GM13977 (cell line): ENCODE data around the gene LETMD1.

Experiments used
- DNase-seq: peaks from one replicate; pipeline ENCODE4 v3.0.0; 2012; ENCODE audit warnings: low spot score
- CTCF ChIP-seq: IDR thresholded peaks from 2 replicates; pipeline ENCODE4 v1.5.1; 2012; ENCODE audit warnings: mild to moderate bottlenecking, control low read depth; ENCODE audit not compliant: insufficient read depth; ENCODE audit errors: extremely low read depth, missing control alignments
- in situ Hi-C: fragments of 300-500 bp; cut with MboI; formaldehyde crosslinking; loops from one replicate; pipeline ENCODE4 v1.12.0; 2022; ENCODE audit warnings: low sequenced_read_pairs, low pct_unique_long_range_greater_than_20kb, mixed read lengths, inconsistent platforms; ENCODE audit not compliant: unreplicated experiment

Gene LETMD1

GRCh38 chr12:51017452-51017851 is 30.7 kb upstream of the LETMD1 start:
- in situ Hi-C loops, result no loop called here
- TF ChIP-seq CTCF, result no peak
- no peak for DNase-seq

- in situ Hi-C loops, result no loop called here
- no peak for TF ChIP-seq CTCF
- DNase-seq, result no peak
Measured at GRCh38 chr12:51018956-51019355, 29.2 kb upstream of the LETMD1 start.

GRCh38 chr12:51019927-51020326 is 28.2 kb upstream of the LETMD1 start:
- in situ Hi-C loops, result no loop called here
- TF ChIP-seq CTCF, result no peak
- DNase-seq, result no peak

- no peak for TF ChIP-seq CTCF
- in situ Hi-C loops, result no loop called here
- no peak for DNase-seq
Measured at GRCh38 chr12:51020448-51021182, 27.5 kb upstream of the LETMD1 start.

GRCh38 chr12:51021694-51022093 is 26.4 kb upstream of the LETMD1 start:
- in situ Hi-C loops, result no loop called here
- DNase-seq, result no peak

GRCh38 chr12:51023625-51024382 is 24.3 kb upstream of the LETMD1 start:
- no peak for TF ChIP-seq CTCF
- in situ Hi-C loops, result no loop called here
- no peak for DNase-seq

More at GRCh38 chr12:51021694-51022093, 26.4 kb upstream of the LETMD1 start:
- TF ChIP-seq CTCF, result no peak
